ENCODE data around the gene CTDSP2. TPM values are rescaled to one million over a fixed set of nuclear protein-coding genes. Genes with fewer than 3 reads are reported as not detected.
"Not testable (repeated sequence)": the region's sequence is repeated elsewhere in the genome, so short reads cannot be mapped to it uniquely, and the experiment has no call there.

Gene CTDSP2
- polyA plus RNA-seq, 3 donors: 76.0 to 106 (median 96.4) TPM

- H3K27ac ChIP-seq (ENCODE audit: low read depth, low read length): no peak overlapping the region
Observed at GRCh38 chr12:57883700-57884099, 37.2 kb upstream of the CTDSP2 start.

GRCh38 chr12:57883057-57883456 lies 36.5 kb upstream of the CTDSP2 start:
- WGBS, 3 donors: 90 to 100% (median 91%) methylated on average over 1 of the region's 1 CpG
- H3K27ac ChIP-seq (ENCODE audit: low read depth, low read length): no peak overlapping the region

- no peak overlapping the region for H3K27ac ChIP-seq (ENCODE audit: low read depth, low read length)
Observed at GRCh38 chr12:57882575-57882974, 36.0 kb upstream of the CTDSP2 start.

GRCh38 chr12:57881475-57881874 lies 34.9 kb upstream of the CTDSP2 start:
- no peak overlapping the region for H3K27ac ChIP-seq (ENCODE audit: low read depth, low read length)

- not testable (repeated sequence) for H3K27ac ChIP-seq (ENCODE audit: low read depth, low read length)
- WGBS, 3 donors: 92 to 95% (median 93%) methylated on average over 9 of the region's 9 CpGs
Observed at GRCh38 chr12:57881035-57881434, 34.5 kb upstream of the CTDSP2 start.

GRCh38 chr12:57877876-57878275 lies 31.3 kb upstream of the CTDSP2 start:
- WGBS, 3 donors: 88 to 94% (median 91%) methylated on average over 3 of the region's 3 CpGs
- no peak overlapping the region for H3K27ac ChIP-seq (ENCODE audit: low read depth, low read length)

- WGBS, 3 donors: 72 to 95% (median 90%) methylated on average over 5 of the region's 5 CpGs
- no peak overlapping the region for H3K27ac ChIP-seq (ENCODE audit: low read depth, low read length)
Observed at GRCh38 chr12:57875753-57876547, 29.4 kb upstream of the CTDSP2 start.

- 45 to 80% (median 48%) methylated on average over 8 of the region's 8 CpGs for WGBS, 3 donors
Observed at GRCh38 chr12:57874166-57875108, 27.9 kb upstream of the CTDSP2 start.

GRCh38 chr12:57872362-57872761 lies 25.8 kb upstream of the CTDSP2 start:
- WGBS, 3 donors: 74 to 77% (median 74%) methylated on average over 2 of the region's 2 CpGs
- no peak overlapping the region for H3K27ac ChIP-seq (ENCODE audit: low read depth, low read length)

More at GRCh38 chr12:57874166-57875108, 27.9 kb upstream of the CTDSP2 start:
- no peak overlapping the region for H3K27ac ChIP-seq (ENCODE audit: low read depth, low read length)

GRCh38 chr12:57869927-57870318 lies 23.4 kb upstream of the CTDSP2 start:
- no peak overlapping the region for H3K27ac ChIP-seq (ENCODE audit: low read depth, low read length)
- WGBS, 3 donors: 86 to 93% (median 90%) methylated on average over 8 of the region's 8 CpGs

GRCh38 chr12:57869298-57869926 lies 22.9 kb upstream of the CTDSP2 start:
- WGBS, 3 donors: 70 to 79% (median 76%) methylated on average over 11 of the region's 11 CpGs
- H3K27ac ChIP-seq (ENCODE audit: low read depth, low read length): no peak overlapping the region

- no peak overlapping the region for H3K27ac ChIP-seq (ENCODE audit: low read depth, low read length)
- 77 to 88% (median 77%) methylated on average over 11 of the region's 11 CpGs for WGBS, 3 donors
Observed at GRCh38 chr12:57868851-57869268, 22.3 kb upstream of the CTDSP2 start.

GRCh38 chr12:57868221-57868620 lies 21.7 kb upstream of the CTDSP2 start:
- no peak overlapping the region for H3K27ac ChIP-seq (ENCODE audit: low read depth, low read length)
- 69 to 74% (median 71%) methylated on average over 3 of the region's 3 CpGs for WGBS, 3 donors

- WGBS, 3 donors: 82 to 90% (median 89%) methylated on average over 3 of the region's 3 CpGs
- no peak overlapping the region for H3K27ac ChIP-seq (ENCODE audit: low read depth, low read length)
Observed at GRCh38 chr12:57866308-57867019, 19.9 kb upstream of the CTDSP2 start.

- 0 to 1% (median 1%) methylated on average over 62 to 63 of the region's 63 CpGs for WGBS, 3 donors
Observed at GRCh38 chr12:57865084-57865751, 18.7 kb upstream of the CTDSP2 start.

GRCh38 chr12:57864442-57865083 lies 18.0 kb upstream of the CTDSP2 start:
- WGBS, 3 donors: 32 to 43% (median 35%) methylated on average over 8 of the region's 8 CpGs
- peak overlapping the region; percentile 45 for H3K27ac ChIP-seq (ENCODE audit: low read depth, low read length)

More at GRCh38 chr12:57865084-57865751, 18.7 kb upstream of the CTDSP2 start:
- peak overlapping the region; percentile 45 for H3K27ac ChIP-seq (ENCODE audit: low read depth, low read length)

- no peak overlapping the region for H3K27ac ChIP-seq (ENCODE audit: low read depth, low read length)
- whole genome bisulfite sequencing, 3 donors: 56 to 89% (median 67%) methylated on average over 1 of the region's 1 CpG
Observed at GRCh38 chr12:57863676-57864075, 17.1 kb upstream of the CTDSP2 start.
